ENCODE data around the gene SPATA31C2.
"Not testable (repeated sequence)": the region's sequence is repeated elsewhere in the genome, so short reads cannot be mapped to it uniquely, and the experiment has no call there.

Gene SPATA31C2

DNA sequence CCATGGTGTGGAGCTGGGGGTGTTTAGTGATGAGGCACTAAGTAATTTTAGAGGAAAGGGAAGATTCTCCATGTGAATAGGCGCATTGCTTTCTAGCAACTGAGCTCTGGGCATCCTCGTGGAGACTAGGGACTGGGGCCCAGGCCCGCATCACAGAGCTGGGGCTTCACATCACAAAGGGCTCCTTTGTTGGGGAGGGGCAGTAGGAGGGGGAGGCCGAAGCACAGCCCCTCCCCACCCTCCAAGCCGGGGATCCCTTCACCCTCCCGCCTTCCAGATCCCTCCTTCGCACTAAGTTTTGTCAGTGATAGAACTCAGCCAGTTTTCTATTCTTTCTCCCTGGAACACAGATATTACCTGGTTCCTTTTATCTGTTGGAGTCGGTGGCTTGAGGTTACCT is at the start of gene SPATA31C2:
SPATA31C2 (minus strand) TSS at position 101 of the 400 bp plus-strand sequence; CDS start at position 72, 29 bp downstream.
- not testable (repeated sequence) for H3K4me3 ChIP-seq (ENCODE audit: low read depth, low read length)

DNA sequence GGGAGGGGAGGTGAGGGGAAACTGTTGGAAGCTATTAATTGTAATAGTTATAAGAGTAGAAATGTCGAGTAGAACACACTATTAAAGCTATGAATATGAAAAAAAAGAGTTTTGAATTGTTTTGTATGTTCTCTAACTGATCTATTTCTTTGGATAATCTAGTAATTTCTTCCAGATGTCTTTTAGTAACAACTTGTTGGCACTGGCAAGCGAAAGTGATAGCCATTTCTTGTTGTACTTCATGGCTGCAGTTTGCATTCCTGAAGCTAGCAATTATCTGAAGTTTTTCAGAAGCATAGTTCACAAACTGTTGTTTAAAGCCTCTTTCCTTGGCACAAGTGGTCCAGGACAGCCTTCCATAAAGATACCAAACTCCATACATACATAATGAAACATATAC is 49.4 kb upstream of the SPATA31C2 start:
- no peak overlapping the region for H3K4me3 ChIP-seq (ENCODE audit: low read depth, low read length)
- TF ChIP-seq, protein P1, sequence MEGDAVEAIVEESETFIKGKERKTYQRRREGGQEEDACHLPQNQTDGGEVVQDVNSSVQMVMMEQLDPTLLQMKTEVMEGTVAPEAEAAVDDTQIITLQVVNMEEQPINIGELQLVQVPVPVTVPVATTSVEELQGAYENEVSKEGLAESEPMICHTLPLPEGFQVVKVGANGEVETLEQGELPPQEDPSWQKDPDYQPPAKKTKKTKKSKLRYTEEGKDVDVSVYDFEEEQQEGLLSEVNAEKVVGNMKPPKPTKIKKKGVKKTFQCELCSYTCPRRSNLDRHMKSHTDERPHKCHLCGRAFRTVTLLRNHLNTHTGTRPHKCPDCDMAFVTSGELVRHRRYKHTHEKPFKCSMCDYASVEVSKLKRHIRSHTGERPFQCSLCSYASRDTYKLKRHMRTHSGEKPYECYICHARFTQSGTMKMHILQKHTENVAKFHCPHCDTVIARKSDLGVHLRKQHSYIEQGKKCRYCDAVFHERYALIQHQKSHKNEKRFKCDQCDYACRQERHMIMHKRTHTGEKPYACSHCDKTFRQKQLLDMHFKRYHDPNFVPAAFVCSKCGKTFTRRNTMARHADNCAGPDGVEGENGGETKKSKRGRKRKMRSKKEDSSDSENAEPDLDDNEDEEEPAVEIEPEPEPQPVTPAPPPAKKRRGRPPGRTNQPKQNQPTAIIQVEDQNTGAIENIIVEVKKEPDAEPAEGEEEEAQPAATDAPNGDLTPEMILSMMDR (IDR thresholded peaks at IDR 0.05; ENCODE audit: low read depth, low read length): no peak

DNA sequence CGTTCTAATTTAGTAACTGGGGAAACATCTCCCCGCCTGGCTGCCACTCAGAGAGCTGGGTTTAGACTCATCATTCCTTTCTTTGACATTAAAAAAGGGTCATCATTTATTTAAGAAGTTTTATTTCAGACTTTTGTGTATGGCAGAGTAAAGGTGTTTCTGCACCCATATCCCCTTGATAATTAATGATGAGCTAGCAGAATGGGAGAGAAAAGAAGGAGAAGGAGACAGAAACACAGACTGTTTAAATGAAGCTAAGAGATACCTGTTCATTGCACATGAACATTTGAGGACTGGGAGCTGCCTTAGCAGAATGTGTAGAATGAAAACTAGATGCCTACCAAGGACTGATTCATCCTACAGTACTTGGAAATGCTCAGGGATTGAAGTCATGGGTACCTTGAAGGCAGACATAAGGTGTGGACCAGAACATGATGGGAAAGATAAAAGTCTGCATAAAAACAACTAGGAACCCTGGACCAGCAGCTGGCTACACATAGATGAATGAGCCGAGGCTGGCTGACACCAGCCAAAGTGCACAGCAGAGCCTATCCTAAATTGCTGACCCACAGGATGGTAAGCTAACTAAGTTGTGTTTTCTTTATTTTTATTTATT is 48.3 kb upstream of the SPATA31C2 start:
- H3K4me3 ChIP-seq (ENCODE audit: low read depth, low read length): no peak overlapping the region
- TF ChIP-seq, protein P1 (IDR thresholded peaks at IDR 0.05; ENCODE audit: low read depth, low read length): no peak

DNA sequence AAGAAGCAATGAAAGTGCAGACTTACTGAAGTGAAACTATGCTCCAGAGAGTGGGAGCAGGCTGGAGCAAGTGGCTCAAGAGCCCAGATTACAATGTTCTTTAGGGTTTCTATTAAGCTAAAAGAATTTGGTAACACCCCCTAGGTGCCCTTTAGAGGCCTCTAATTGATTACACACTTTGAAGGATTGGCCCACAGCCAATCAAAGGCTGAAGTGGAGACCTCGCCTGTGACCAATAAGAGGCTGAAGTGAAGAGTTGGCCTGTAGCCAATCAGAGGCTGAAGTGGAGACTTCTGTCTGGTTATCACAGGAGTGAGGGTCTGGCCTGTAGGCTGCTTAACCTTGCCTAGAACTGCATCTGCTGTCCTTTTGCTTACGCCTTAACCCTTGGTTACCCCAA is 46.7 kb upstream of the SPATA31C2 start:
- TF ChIP-seq, protein P1 (IDR thresholded peaks at IDR 0.05; ENCODE audit: low read depth, low read length): no peak
- no peak overlapping the region for H3K4me3 ChIP-seq (ENCODE audit: low read depth, low read length)

DNA sequence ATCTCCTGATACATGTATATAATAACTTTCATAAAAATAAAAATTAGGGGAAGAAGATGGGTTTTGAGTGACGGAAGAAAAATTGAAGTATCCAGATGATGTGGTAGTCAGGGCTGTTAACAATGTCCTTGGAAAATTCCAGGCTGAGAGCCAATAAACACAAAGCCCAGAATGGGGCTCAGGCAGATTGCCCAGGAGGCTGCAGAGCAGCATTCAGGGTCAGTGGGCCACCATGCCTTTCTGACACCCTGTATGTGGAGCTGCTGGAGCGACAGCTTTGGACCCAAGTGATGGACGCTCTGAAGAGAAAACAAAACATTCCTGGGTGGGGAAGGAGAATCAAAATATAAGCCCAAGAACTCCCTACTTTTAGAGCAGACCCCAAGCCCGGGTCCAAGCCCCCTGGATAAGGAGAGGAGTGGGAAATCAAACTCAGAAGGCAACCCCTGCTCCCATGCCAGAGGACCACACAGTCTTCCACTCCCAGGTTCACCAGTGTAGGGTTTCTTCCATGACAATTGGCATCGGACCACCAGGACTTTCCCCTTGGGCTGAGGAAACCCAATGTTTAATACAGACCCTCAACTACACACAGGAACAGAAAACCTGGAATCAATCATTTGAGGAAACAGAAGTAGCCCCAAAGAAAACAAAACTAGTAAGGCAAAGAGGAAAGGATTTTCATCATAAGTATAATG is 45.7 kb upstream of the SPATA31C2 start:
- no peak overlapping the region for H3K4me3 ChIP-seq (ENCODE audit: low read depth, low read length)
- TF ChIP-seq, protein P1 (IDR thresholded peaks at IDR 0.05; ENCODE audit: low read depth, low read length): no peak

DNA sequence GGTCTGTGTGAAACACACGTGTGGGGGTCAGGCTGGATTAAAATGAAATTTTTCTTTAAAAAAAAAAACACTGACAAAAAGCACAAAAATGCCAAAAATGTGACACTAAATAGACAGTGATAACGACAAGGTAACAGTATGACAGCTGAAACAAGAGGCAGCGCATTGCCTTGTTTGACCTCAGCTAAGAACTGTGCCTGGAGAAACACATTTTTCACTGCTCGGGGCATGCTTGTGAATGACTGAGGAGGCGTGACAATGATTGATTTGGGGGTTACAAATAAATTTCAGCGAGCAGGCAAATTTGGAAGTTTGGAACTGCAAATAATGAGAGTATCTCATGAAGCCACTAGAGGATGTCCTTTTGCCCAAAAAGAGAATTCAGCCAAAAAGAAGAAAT is 44.2 kb upstream of the SPATA31C2 start:
- TF ChIP-seq, protein P1 (IDR thresholded peaks at IDR 0.05; ENCODE audit: low read depth, low read length): no peak

DNA sequence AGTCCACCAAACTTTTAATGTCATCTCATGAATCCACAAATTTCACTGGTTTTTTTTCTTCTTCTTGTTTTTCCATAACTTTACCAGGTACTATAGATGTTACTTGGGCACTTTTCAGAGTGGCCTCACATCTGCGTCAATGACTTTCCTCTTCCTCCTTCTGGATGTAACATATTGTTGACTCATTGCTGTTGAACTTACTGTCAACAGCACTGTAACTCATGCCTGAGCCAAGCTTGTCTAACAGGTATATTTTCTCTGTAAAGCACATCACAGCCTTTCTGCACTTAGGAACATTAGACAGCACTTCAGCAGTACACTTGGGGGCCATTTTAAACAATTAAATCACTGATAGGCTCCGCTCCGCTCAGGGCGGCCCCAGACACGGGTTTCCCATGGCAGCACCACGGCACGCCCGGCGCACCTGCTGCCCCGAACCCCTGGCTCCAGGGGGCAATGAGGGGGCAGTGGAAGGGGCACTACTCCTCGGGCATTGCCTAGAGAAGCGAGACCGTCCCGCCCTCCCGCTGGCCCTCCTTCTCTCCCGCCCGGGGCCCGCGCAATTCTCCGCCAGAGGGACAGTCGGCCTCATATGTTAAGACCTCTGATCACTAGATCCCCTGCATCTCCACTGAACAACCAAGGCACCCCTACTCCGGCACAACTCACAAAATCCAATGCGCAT is 41.9 kb upstream of the SPATA31C2 start:
- TF ChIP-seq, protein P1 (IDR thresholded peaks at IDR 0.05; ENCODE audit: low read depth, low read length): no peak
- H3K4me3 ChIP-seq (ENCODE audit: low read depth, low read length): no peak overlapping the region

More for the DNA sequence above, 44.2 kb upstream of the SPATA31C2 start:
- no peak overlapping the region for H3K4me3 ChIP-seq (ENCODE audit: low read depth, low read length)
